HepG2 (cell line): ENCODE data around the gene HCFC2. TPM values are rescaled to one million over a fixed set of nuclear protein-coding genes. Genes with fewer than 3 reads are reported as not detected.

Experiments
- AKAP8 ChIP-seq: sonication (generic); formaldehyde crosslinking; IDR thresholded peaks from 2 replicates; pipeline ENCODE4 v1.5.1; 2020; ENCODE audit warnings: mild to moderate bottlenecking, missing genetic modification reagents
- HIVEP1 ChIP-seq: sonication (generic); formaldehyde crosslinking; IDR thresholded peaks from 2 replicates; pipeline ENCODE4 v1.4.0; 2020; ENCODE audit warnings: mild to moderate bottlenecking, missing genetic modification reagents
- NONO ChIP-seq, 2 experiments: fragments of 450-650 bp in 1 of 2; sonication (generic) in 1 of 2; formaldehyde crosslinking in 1 of 2; IDR thresholded peaks in 1 of 2; conservative IDR thresholded peaks in 1 of 2; 2 replicates each; pipeline versions ENCODE4 v1.6.1 to v1.8.0; 2017 to 2022; ENCODE audit warnings: mild to moderate bottlenecking in 1 of 2, missing genetic modification reagents in 1 of 2, moderate library complexity in 1 of 2
- NR2F1 ChIP-seq, 2 experiments: fragments of 450-650 bp in 1 of 2; formaldehyde crosslinking in 1 of 2; IDR thresholded peaks; 2 replicates each; pipeline versions ENCODE4 v1.5.0 to v1.6.1; 2016 to 2020; ENCODE audit warnings: mild to moderate bottlenecking in 1 of 2, missing compliant biosample characterization in 1 of 2, missing genetic modification reagents in 1 of 2, moderate library complexity in 1 of 2
- POLR2G ChIP-seq: fragments of 200-400 bp; formaldehyde crosslinking; IDR thresholded peaks from 2 replicates; pipeline ENCODE4 v1.6.1; 2018; ENCODE audit warnings: mild to moderate bottlenecking, low read depth, low read length, moderate library complexity
- SETDB1 ChIP-seq: sonication (generic); formaldehyde crosslinking; IDR thresholded peaks from 2 replicates; pipeline ENCODE4 v1.5.1; 2020; ENCODE audit warnings: missing genetic modification reagents, mild to moderate bottlenecking, borderline replicate concordance
- ZNF138 ChIP-seq: sonication (generic); formaldehyde crosslinking; IDR thresholded peaks from 2 replicates; pipeline ENCODE4 v1.5.0; 2020; ENCODE audit warnings: mild to moderate bottlenecking, low read depth, missing genetic modification reagents
- ZNF343 ChIP-seq: sonication (generic); formaldehyde crosslinking; IDR thresholded peaks from 2 replicates; pipeline ENCODE4 v1.4.0; 2020; ENCODE audit warnings: mild to moderate bottlenecking, missing genetic modification reagents
- ZNF766 ChIP-seq: sonication (generic); formaldehyde crosslinking; IDR thresholded peaks from 2 replicates; pipeline ENCODE4 v1.5.0; 2020; ENCODE audit warnings: missing genetic modification reagents, borderline replicate concordance
- ZNF776 ChIP-seq: sonication (generic); formaldehyde crosslinking; IDR thresholded peaks from 2 replicates; pipeline ENCODE4 v1.4.0; 2020; ENCODE audit warnings: mild to moderate bottlenecking, missing genetic modification reagents
- ZSCAN29 ChIP-seq: sonication (generic); formaldehyde crosslinking; conservative IDR thresholded peaks from 2 replicates; pipeline ENCODE4 v1.4.0; 2020; ENCODE audit warnings: mild to moderate bottlenecking, missing genetic modification reagents
- polyA plus RNA-seq, 8 experiments: library from polyadenylated mRNA; depleted of rRNA in 3 of 8; stranded (reverse) in 7 of 8; unstranded in 1 of 8; fragments of >200 nt; fragmentation: Illumina TruSeq in 4 of 8; extraction: Trizol in 4 of 8; gene quantifications; 2 replicates each; pipeline versions ENCODE4 v1.2.1 to v1.2.3, GENCODE V29; 2011 to 2016; ENCODE audit warnings: low read depth in 4 of 8, missing spikeins in 1 of 8, mixed read lengths in 1 of 8; ENCODE audit not compliant: insufficient read depth in 1 of 8
- total RNA-seq, 5 experiments: library from RNA; depleted of rRNA; stranded (reverse); fragments of >200 nt; fragmentation: Illumina TruSeq; extraction: Trizol; gene quantifications; 2 replicates each; pipeline ENCODE4 v1.2.3, GENCODE V29; 2016; ENCODE audit warnings: low read depth in 1 of 5
- TF ChIP-seq, protein P1 (sequence below): sonication (generic); formaldehyde crosslinking; IDR thresholded peaks from 2 replicates; pipeline ENCODE4 v1.9.0; 2021; ENCODE audit warnings: mild to moderate bottlenecking, missing genetic modification reagents
- TF ChIP-seq, protein P2 (sequence below): sonication (generic); formaldehyde crosslinking; IDR thresholded peaks from 2 replicates; pipeline ENCODE4 v1.8.0; 2022; ENCODE audit warnings: missing genetic modification reagents, low read depth, mild to moderate bottlenecking, borderline replicate concordance
- TF ChIP-seq, protein P3 (sequence below): sonication (generic); formaldehyde crosslinking; IDR thresholded peaks from 2 replicates; pipeline ENCODE4 v1.5.0; 2020; ENCODE audit warnings: missing genetic modification reagents
- TF ChIP-seq, protein P4 (sequence below): sonication (generic); formaldehyde crosslinking; IDR thresholded peaks from 2 replicates; pipeline ENCODE4 v1.4.0; 2020; ENCODE audit warnings: missing genetic modification reagents, mild to moderate bottlenecking, borderline replicate concordance

The HCFC2 gene
- total and polyA plus RNA-seq, 2 of the 13 experiments (the other 11 are each of a cell fraction or from before 2014, with no cell fraction given): 3.7 to 4.9 TPM

DNA sequence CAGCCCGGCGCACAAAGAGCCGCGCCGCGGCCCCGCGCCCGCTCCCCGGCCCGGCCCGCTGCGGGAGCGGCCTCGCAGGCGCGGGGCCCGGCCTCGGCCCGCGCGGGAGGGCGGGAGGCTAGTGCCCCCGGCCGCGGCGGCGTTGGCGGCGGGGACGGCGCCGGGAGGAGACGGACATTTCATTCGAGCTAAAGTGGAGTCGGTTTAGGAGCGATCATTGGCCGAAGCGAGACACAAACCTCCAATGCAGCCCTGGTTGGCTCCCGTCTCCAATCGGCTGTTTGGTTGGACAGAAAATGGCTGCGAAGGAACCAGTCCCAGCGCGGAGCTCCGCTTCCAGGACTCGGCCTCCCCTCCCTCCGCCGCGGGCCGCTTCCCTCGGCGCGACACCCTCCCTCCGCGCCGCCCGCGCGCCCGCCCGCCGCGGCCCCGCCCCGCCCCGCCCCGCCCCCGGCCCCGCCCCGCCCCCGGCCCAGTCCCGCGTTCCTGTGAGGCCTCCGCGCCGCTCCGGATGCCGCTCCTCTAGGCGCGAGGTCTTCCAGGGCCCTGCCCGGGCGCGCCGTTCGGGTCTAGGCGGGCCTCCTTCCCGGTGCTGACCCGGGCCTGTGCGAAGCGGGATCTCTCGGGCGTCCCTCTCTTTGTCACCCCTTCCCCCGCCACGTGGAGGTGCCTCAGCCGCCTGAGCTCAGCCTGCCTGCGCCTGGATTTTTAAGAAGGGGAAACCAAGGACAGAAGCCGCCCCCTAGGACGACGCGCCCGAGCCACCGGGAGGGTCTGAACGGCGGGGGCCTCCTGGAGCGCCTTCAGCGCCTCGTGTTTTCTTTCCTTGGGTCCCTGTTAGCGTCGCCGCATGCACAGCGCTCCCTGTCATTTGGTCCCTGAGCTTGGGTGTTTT, 73.8 kb downstream of the HCFC2 start, which contains the start of gene NFYB (continued):
- TF ChIP-seq, protein P1, sequence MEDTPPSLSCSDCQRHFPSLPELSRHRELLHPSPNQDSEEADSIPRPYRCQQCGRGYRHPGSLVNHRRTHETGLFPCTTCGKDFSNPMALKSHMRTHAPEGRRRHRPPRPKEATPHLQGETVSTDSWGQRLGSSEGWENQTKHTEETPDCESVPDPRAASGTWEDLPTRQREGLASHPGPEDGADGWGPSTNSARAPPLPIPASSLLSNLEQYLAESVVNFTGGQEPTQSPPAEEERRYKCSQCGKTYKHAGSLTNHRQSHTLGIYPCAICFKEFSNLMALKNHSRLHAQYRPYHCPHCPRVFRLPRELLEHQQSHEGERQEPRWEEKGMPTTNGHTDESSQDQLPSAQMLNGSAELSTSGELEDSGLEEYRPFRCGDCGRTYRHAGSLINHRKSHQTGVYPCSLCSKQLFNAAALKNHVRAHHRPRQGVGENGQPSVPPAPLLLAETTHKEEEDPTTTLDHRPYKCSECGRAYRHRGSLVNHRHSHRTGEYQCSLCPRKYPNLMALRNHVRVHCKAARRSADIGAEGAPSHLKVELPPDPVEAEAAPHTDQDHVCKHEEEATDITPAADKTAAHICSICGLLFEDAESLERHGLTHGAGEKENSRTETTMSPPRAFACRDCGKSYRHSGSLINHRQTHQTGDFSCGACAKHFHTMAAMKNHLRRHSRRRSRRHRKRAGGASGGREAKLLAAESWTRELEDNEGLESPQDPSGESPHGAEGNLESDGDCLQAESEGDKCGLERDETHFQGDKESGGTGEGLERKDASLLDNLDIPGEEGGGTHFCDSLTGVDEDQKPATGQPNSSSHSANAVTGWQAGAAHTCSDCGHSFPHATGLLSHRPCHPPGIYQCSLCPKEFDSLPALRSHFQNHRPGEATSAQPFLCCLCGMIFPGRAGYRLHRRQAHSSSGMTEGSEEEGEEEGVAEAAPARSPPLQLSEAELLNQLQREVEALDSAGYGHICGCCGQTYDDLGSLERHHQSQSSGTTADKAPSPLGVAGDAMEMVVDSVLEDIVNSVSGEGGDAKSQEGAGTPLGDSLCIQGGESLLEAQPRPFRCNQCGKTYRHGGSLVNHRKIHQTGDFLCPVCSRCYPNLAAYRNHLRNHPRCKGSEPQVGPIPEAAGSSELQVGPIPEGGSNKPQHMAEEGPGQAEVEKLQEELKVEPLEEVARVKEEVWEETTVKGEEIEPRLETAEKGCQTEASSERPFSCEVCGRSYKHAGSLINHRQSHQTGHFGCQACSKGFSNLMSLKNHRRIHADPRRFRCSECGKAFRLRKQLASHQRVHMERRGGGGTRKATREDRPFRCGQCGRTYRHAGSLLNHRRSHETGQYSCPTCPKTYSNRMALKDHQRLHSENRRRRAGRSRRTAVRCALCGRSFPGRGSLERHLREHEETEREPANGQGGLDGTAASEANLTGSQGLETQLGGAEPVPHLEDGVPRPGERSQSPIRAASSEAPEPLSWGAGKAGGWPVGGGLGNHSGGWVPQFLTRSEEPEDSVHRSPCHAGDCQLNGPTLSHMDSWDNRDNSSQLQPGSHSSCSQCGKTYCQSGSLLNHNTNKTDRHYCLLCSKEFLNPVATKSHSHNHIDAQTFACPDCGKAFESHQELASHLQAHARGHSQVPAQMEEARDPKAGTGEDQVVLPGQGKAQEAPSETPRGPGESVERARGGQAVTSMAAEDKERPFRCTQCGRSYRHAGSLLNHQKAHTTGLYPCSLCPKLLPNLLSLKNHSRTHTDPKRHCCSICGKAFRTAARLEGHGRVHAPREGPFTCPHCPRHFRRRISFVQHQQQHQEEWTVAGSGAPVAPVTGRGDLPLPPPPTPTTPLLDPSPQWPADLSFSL (CRISPR knock-in tag): no peak
- no peak for TF ChIP-seq NONO (IDR thresholded peaks at IDR 0.05)
- TF ChIP-seq NONO (CRISPR knock-in tag; conservative IDR thresholded peaks at IDR 0.05): no peak
- no peak for TF ChIP-seq AKAP8 (CRISPR knock-in tag)
- TF ChIP-seq SETDB1 (CRISPR knock-in tag): 0 out of 2 replicates have a peak, but pooled peaks have one; percentile 42
- TF ChIP-seq HIVEP1 (CRISPR knock-in tag): peak; percentile 59; the same call in 1 of the 2 replicates
- no peak for TF ChIP-seq POLR2G
- TF ChIP-seq NR2F1 (CRISPR knock-in tag; IDR thresholded peaks at IDR 0.05): no peak
- no peak for TF ChIP-seq ZNF766
- TF ChIP-seq, protein P2, sequence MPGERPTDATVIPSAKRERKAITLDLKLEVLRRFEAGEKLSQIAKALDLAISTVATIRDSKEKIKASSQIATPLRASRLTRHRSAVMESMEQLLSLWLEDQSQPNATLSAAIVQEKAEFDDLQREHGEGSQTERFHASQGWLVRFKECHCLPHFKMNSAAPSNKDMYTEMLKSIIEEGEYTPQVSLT (CRISPR knock-in tag): no peak
- TF ChIP-seq, protein P3, sequence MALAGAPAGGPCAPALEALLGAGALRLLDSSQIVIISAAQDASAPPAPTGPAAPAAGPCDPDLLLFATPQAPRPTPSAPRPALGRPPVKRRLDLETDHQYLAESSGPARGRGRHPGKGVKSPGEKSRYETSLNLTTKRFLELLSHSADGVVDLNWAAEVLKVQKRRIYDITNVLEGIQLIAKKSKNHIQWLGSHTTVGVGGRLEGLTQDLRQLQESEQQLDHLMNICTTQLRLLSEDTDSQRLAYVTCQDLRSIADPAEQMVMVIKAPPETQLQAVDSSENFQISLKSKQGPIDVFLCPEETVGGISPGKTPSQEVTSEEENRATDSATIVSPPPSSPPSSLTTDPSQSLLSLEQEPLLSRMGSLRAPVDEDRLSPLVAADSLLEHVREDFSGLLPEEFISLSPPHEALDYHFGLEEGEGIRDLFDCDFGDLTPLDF (CRISPR knock-in tag): no peak
- TF ChIP-seq ZNF138 (CRISPR knock-in tag): no peak
- peak; percentile 48; the same call in 1 of the 2 replicates for TF ChIP-seq ZSCAN29
- TF ChIP-seq, protein P4, sequence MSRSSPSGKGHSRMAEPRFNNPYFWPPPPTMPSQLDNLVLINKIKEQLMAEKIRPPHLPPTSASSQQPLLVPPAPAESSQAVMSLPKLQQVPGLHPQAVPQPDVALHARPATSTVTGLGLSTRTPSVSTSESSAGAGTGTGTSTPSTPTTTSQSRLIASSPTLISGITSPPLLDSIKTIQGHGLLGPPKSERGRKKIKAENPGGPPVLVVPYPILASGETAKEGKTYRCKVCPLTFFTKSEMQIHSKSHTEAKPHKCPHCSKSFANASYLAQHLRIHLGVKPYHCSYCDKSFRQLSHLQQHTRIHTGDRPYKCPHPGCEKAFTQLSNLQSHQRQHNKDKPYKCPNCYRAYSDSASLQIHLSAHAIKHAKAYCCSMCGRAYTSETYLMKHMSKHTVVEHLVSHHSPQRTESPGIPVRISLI (CRISPR knock-in tag): no peak
- TF ChIP-seq ZNF776 (CRISPR knock-in tag): no peak
- TF ChIP-seq ZNF343 (CRISPR knock-in tag): no peak
